ENCODE results near the gene MYL6B. TPM values are rescaled to one million over a fixed set of nuclear protein-coding genes. Genes with fewer than 3 reads are reported as not detected.
"Not testable (repeated sequence)": the region's sequence is repeated elsewhere in the genome, so short reads cannot be mapped to it uniquely, and the experiment has no call there.

The MYL6B gene
- total RNA-seq, 2 donors from 2014 or later, result 66.4 to 203 TPM

DNA sequence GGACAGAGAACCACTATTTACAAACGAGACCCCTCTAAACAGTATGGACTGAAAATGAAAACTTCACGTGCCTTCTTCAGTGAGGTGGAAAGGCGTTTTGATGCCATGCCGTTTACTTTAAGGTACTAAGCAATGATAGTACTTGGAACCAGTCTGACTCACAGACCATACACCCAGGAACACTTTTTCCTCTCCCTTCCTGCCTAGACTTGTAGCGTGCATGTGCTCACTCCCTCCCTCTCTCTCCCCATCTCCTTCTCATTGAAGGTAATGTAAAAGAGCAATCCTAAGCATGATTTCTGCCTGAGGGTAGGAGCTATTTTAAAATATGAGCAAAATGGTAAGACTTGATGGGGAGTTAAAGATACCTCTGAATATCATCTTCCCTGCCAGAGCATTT, 41.8 kb upstream of the MYL6B start:
- no peak overlapping the region for H3K4me3 ChIP-seq
- intact Hi-C loops (cut with DNase I), result no loop called here
- peaks cover 19 to 27% of the 10 kb centered on the region in 2 donors for H3K36me3 ChIP-seq
- WGBS, result 79% methylated on average over 5 of the region's 5 CpGs
- no peaks in the 10 kb centered on the region for H3K27me3 ChIP-seq (replicated peaks; ENCODE audit: insufficient read depth)
- no peak for TF ChIP-seq CTCF (IDR thresholded peaks at IDR 0.05)
- no peak for TF ChIP-seq POLR2AphosphoS5 (IDR thresholded peaks at IDR 0.05)
- no peak for TF ChIP-seq POLR2A (IDR thresholded peaks at IDR 0.05)
- H3K9me3 ChIP-seq, result no peaks in the 10 kb centered on the region
- no peak overlapping the region for H3K27ac ChIP-seq
- H3K4me1 ChIP-seq (replicated peaks), result peaks cover 4% of the 10 kb centered on the region
- DNase-seq (ENCODE audit: low spot score), result no peak

DNA sequence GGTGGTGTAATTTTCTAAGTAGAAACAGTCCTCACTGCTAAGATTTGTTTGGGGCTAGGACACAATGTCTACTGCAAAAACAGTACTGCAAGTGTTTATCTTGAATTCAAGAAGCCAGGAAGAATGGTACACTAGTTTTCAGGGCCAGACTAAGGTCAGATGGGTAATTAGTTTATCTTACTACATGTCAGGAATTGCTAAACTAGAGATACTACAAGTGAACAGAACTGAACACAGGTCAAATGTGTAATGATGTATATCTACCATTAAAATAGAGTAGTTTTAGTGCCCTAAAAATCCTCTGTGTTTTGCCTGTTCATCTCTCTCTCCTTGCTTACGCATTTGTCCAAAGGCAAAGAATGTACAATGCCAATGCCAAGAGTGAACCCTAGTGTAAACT, 38.3 kb upstream of the MYL6B start:
- WGBS, result 89% methylated on average over 1 of the region's 1 CpG
- peaks cover 16 to 17% of the 10 kb centered on the region in 2 donors for H3K36me3 ChIP-seq
- H3K9me3 ChIP-seq, result no peaks in the 10 kb centered on the region
- TF ChIP-seq POLR2AphosphoS5 (IDR thresholded peaks at IDR 0.05), result no peak
- TF ChIP-seq CTCF (IDR thresholded peaks at IDR 0.05), result no peak
- intact Hi-C loops (cut with DNase I), result no loop called here
- no peak overlapping the region for H3K4me3 ChIP-seq
- H3K27ac ChIP-seq, result no peak overlapping the region
- no peaks in the 10 kb centered on the region for H3K27me3 ChIP-seq (replicated peaks; ENCODE audit: insufficient read depth)
- H3K4me1 ChIP-seq (replicated peaks), result peaks cover 3% of the 10 kb centered on the region
- no peak for DNase-seq (ENCODE audit: low spot score)

DNA sequence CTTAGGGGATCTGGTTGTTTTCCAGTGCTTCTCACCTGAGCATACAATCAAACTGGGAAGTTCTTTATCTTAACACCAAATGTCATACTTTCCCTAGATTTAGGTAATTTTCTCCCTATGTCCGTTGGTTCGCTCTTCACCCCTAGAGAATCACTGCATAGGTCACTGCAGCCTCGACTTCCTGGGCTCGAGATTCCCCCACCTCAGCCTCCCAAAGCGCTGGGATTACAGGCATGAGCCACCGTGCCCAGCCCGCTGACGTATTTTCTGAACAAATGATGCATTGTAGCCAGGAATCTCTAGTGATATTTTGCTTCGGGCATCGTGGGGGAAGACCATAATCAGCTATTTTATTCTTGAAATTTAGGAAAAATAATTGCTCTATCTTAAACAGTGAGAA, 37.1 kb upstream of the MYL6B start:
- WGBS, result 36% methylated on average over 10 of the region's 10 CpGs
- TF ChIP-seq POLR2A (IDR thresholded peaks at IDR 0.05), result no peak
- no peak for DNase-seq (ENCODE audit: low spot score)
- Histone ChIP-seq H3K27ac (peak overlapping the region; percentile 93 to 97), H3K36me3 (peaks cover 9 to 16% of the 10 kb centered on the region in 2 donors), H3K4me1 (replicated peaks) (peaks cover 8% of the 10 kb centered on the region), H3K9me3 (no peaks in the 10 kb centered on the region), H3K27me3 (replicated peaks; ENCODE audit: insufficient read depth) (no peaks in the 10 kb centered on the region), H3K4me3 (peak overlapping the region; percentile 61)
- intact Hi-C loops (cut with DNase I), result loop anchor here (5.0 kb wide), 1 partner anchor 42 kb away; the partner anchor contains the start of gene MYL6

DNA sequence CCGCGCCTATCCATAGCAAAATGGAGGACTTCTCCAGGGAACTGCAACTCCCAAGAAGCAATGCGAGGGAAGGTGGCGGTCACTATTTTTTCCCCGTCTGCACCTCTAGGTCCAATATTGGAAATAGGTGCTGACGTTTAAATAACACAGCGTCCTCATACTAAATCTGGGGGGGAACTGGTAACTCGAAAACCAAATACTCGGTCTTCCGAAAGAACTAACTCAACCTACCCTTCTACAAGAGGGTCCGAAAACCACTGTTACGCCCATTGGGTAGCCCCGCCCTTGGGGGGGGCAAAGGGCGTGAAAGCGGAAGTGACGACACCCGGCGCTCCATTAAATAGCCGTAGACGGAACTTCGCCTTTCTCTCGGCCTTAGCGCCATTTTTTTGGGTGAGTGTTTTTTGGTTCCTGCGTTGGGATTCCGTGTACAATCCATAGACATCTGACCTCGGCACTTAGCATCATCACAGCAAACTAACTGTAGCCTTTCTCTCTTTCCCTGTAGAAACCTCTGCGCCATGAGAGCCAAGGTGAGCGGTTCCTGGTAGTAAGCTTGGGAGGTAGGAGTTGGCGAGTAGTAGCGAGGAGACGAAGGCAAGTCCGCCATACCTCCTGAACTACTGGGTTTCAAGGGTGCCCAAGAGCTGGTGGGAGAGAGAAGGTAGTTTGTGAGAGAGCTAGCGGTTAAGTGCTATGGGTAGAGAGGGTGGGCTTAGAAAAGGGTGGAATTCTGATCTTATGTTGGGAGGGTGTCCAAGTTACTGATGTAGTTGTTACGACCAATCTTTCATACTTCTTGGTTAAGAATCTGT, 35.9 kb upstream of the MYL6B start, which contains the start of gene RPL41:
RPL41 (plus strand) TSS at position 367 of the 815 bp plus-strand sequence.
- peaks cover 8% of the 10 kb centered on the region for H3K4me1 ChIP-seq (replicated peaks)
- H3K4me3 ChIP-seq, result peak within 1 kb of the TSS; percentile 61
- no peaks in the 10 kb centered on the region for H3K27me3 ChIP-seq (replicated peaks; ENCODE audit: insufficient read depth)
- peak in 2 of 4 experiments; percentile 26 to 45 for TF ChIP-seq CTCF (IDR thresholded peaks at IDR 0.05)
- peak; percentile 98 for TF ChIP-seq POLR2AphosphoS5 (IDR thresholded peaks at IDR 0.05)
- peak; percentile 92 for TF ChIP-seq POLR2A (IDR thresholded peaks at IDR 0.05)
- intact Hi-C loops (cut with DNase I), result loop anchor here (5.0 kb wide), 1 partner anchor 41 kb away; the partner anchor contains the start of gene MYL6
- DNase-seq (ENCODE audit: low spot score), result peak; percentile 96
- H3K9me3 ChIP-seq, result no peaks in the 10 kb centered on the region
- peak within 1 kb of the TSS; percentile 93 to 97 for H3K27ac ChIP-seq
- H3K36me3 ChIP-seq, result peaks cover 5 to 9% of the 10 kb centered on the region in 2 donors
- WGBS, result under 1% methylated on average over 34 of the region's 34 CpGs

- peak overlapping the region; percentile 61 for H3K4me3 ChIP-seq
- intact Hi-C loops (cut with DNase I), result loop anchor here (5.0 kb wide), 1 partner anchor 40 kb away; the partner anchor contains the start of gene MYL6
- not testable (repeated sequence) for H3K36me3 ChIP-seq; H3K9me3 ChIP-seq; H3K27me3 ChIP-seq (replicated peaks; ENCODE audit: insufficient read depth); DNase-seq (ENCODE audit: low spot score); H3K4me1 ChIP-seq (replicated peaks)
- H3K27ac ChIP-seq, result peak overlapping the region; percentile 93 to 97
- 0% methylated on average over 15 of the region's 16 CpGs for whole genome bisulfite sequencing
These were observed 35.2 kb upstream of the MYL6B start for GRCh38 chr12:56117082-56117706.
